Measurements from ENCODE around the gene UPF2.

Gene UPF2

DNA sequence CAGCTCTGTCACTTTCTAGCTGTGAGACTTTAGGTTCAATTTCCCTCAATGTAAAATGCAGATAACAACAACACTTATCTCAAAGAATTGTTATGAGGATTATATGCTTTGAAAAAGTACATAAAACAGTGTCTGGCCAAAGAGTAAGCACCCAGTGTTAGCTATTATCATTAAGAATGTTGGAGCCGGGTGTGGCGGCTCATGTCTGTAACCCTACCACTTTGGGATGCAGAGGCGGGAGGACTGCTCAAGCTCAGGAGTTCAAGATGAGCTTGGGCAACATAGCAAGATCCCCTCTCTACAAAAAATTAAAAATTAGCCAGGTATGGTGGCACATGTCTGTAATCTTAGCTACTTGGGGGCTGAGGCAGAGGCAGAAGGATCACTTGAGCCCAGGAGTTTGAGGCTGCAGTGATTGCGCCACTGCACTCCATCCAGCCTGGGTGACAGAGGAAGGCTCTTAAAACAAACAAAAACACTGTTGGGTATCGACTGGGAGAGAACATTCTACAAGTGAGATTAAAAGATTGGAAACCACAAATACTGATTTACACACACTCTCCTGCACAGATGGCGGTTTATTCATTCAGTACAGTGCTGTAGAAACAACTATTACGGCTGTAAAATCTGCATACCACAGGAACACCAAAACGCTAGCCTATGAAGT is 112.2 kb downstream of the UPF2 start:
- no peak for DNase-seq (ENCODE audit: insufficient read length, low spot score)
- no peak for TF ChIP-seq POLR2A (IDR thresholded peaks at IDR 0.05; ENCODE audit: low read depth, low read length)
- FAIRE-seq: no peak

DNA sequence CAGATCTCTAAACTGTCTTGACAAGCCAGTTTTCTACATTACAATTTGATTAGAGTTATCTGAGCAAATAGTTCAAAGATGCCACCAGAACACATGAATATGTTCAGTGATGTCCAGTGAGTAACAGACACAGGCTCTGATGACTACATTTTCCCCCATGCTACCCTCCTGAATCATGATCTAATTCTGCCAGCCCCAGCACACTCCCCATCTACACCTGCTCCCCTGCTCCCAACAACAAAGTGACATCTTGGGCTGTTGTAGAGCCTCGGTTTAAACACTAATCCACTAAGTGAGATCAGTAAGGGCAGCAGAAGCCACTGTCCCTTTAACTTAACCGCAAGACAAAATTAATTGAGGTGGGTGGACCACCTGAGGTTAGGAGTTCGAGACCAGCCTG is 114.9 kb downstream of the UPF2 start:
- no peak for FAIRE-seq
- TF ChIP-seq POLR2A (IDR thresholded peaks at IDR 0.05; ENCODE audit: low read depth, low read length): no peak
- no peak for DNase-seq (ENCODE audit: insufficient read length, low spot score)

DNA sequence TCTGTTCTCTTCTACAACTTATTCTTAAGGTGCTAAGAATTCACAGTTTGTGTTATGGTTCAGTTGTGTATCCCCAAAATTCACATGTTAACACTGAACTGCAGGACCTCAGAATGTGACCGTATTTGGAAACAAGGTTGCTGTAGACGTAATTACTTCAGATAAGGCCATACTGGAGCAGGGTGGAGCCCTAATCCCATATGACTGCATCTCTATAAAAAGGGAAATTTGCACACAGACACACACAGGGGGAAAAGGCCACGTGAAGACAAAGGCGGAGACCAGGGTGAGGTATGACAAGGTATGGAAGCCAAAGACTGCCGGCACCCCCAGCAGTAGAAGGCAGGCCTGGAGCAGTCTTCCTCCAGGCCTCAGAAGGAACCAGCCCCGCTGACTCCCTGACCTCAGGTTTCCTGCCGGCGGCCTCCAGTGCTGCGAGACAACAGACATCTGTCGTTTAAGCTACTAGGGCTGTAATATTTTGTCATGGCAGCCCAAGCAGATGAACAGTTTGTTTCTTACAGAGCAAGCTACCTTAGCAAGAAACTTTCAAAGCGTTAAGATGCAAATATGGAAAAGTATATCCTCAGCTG is 120.7 kb downstream of the UPF2 start:
- TF ChIP-seq POLR2A (IDR thresholded peaks at IDR 0.05; ENCODE audit: low read depth, low read length): no peak
- DNase-seq (ENCODE audit: insufficient read length, low spot score) (no peak), FAIRE-seq (no peak)

DNA sequence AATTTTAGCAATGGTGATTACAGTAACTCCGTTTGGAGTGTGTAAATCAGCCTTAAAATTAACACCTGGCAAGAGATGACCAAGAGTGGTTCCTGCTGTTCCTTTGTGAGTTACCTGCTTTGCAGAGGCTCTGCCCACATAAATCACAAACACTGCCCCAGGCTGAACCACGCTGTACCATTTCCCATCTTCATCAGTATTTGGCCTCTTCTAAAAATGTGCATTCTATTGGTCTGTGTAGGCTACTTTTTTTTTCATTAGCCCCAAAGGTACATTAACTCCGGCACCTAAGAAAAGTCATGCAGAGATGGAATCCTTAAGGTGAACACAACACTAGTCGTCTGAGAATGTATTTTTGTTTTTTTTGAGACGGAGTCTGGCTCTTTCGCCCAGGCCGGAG is 123.3 kb downstream of the UPF2 start:
- TF ChIP-seq POLR2A (IDR thresholded peaks at IDR 0.05; ENCODE audit: low read depth, low read length): no peak
- DNase-seq (ENCODE audit: insufficient read length, low spot score) (no peak), FAIRE-seq (no peak)

DNA sequence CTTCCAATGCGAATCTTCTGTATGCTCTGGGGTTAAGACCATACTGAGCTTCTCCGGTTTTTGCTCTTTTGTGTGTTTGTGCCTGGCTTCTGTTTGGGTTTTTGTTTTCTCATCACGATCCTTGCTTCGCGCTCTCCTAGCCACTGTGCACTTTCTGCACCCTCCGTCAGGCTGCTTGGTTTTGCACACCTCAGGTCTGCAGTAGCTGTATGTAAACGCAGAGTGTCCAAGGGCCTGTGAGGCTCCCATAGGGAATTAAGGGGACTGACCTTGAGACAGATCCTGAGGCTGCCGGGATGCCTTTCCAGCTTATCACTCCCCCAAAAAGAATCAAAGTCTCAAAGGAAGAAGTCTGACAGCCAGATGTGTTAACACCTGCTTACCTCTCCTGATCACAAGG is 124.2 kb downstream of the UPF2 start:
- TF ChIP-seq POLR2A (IDR thresholded peaks at IDR 0.05; ENCODE audit: low read depth, low read length): no peak
- FAIRE-seq (no peak), DNase-seq (ENCODE audit: insufficient read length, low spot score) (no peak)

DNA sequence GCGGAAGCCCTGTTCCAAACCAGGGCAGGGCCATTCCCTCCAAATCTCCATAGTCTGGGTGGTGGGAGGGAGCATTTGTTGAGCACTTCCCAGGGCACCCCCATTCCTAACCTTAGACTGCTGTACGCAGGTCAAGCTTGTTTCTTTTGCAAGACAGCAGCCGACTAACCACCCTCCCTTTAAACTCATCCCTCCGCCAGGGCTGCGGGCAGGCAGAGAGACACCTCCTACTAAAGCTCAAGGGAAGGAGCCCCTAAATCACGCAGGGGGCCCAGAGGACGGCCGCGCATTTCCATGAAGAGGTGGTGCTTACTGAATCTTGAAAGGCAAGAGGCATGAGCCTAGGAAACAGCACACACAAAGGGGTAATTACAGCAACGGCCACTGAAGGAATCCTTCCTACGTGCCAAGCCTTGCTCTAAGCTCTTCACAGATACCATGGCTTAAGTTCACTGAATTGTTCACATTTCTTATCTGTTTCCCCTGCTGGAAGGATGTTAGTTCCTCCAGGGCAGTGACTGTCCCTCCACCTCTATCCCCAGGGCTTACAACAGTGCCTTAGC is 129.4 kb downstream of the UPF2 start:
- no peak for DNase-seq (ENCODE audit: insufficient read length, low spot score)
- TF ChIP-seq POLR2A (IDR thresholded peaks at IDR 0.05; ENCODE audit: low read depth, low read length): no peak
- no peak for FAIRE-seq

DNA sequence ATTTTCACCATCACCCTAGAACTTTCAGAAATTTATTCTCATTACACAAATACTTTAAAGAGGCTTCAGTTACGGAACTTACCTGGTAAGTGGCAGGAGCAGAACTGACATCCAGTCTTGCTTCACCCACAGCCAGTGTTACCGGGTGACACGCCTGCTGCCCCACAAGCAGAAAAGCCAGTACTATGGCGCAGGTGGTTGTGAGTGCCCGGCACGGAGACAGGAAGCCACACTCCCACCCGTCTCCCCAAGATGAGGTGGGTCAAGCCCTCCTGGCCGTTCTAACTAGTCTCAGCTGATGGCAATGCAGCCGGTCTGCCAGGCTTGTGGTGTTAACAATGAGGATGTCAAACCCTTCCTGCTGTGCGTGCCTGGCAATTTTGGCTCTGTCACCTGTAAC is 132.5 kb downstream of the UPF2 start:
- DNase-seq (ENCODE audit: insufficient read length, low spot score): no peak
- no peak for TF ChIP-seq POLR2A (IDR thresholded peaks at IDR 0.05; ENCODE audit: low read depth, low read length)
- FAIRE-seq: no peak

DNA sequence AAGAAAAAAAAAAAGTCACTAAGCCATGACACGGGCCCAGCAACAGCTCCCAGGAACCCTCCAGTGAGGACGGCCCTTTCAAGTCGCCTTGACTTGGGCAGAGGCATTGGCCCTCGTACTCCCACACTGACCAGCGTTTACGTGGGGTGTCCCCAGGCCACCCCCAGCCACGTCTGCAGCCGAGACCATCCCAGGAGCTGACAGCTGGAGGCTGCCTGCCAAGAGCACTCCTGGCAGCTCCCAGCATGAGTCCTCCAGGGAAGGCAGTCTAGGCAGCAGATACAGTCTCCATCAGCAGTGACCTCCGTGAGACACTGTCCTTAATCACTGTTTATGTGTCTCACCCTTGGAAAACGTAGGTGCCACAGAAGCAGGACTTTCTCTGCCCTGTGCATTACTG is 133.0 kb downstream of the UPF2 start:
- no peak for TF ChIP-seq POLR2A (IDR thresholded peaks at IDR 0.05; ENCODE audit: low read depth, low read length)
- FAIRE-seq: no peak
- DNase-seq (ENCODE audit: insufficient read length, low spot score): no peak

DNA sequence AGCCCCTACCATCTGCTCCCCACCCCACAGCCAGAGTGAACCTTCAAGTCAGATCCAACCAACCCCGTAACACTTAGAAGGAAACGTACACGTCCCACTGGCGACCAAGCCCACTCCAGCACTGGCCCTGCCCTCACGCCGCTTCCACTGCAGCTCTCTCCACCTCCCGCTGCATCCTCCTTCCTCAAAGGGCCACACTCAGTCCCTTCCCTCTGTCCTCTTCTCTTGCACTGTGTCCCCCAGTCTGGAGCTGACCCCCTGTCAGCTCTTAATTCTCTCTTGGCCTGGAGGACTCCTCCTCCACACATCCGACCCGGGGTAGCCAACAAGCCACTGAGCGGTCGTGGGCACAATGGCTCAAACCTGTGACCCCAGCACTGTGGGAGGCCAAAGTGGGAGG is 133.6 kb downstream of the UPF2 start:
- no peak for TF ChIP-seq POLR2A (IDR thresholded peaks at IDR 0.05; ENCODE audit: low read depth, low read length)
- no peak for DNase-seq (ENCODE audit: insufficient read length, low spot score)
- no peak for FAIRE-seq

DNA sequence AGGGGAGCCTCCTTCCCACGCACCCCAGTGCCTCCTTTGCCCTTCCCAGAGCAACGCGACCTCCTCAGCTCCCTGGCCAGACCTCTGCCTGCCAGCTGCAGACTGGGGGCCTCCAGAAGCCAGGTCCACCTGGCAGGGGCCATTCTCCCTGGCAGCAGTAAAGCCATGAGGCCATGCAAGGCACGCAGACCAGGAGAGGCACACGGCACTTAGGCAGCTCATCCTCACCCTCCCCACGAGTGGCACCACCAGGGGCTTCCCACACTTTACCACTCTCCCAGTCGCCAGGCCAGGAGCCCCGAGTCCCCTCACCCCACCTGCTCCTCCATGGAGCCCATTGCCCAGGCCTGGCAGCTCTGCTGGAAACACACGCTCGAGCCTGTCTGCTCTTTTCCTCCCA is 134.1 kb downstream of the UPF2 start:
- DNase-seq (ENCODE audit: insufficient read length, low spot score): no peak
- no peak for FAIRE-seq
- no peak for TF ChIP-seq POLR2A (IDR thresholded peaks at IDR 0.05; ENCODE audit: low read depth, low read length)

DNA sequence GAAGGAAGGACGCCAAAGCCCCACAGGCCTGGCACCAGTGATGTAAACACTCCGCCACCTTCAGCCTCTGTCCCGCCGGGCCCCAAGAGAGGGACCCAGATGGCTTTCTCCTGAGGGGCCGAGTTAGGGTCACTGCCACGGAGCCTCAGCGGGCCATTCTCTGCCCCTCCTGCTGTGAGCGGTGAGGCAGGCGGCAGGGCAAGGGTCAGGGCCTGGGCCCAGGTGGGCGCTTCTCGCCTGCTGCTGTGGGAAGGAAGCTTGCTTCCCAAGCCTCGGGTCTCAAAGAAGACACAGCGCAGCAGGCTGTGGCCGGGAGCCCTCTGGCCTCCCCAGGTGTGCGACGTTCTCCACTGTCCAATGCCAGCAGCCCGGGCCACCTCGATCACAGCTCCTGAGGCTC is 134.7 kb downstream of the UPF2 start:
- no peak for FAIRE-seq
- no peak for TF ChIP-seq POLR2A (IDR thresholded peaks at IDR 0.05; ENCODE audit: low read depth, low read length)
- no peak for DNase-seq (ENCODE audit: insufficient read length, low spot score)

DNA sequence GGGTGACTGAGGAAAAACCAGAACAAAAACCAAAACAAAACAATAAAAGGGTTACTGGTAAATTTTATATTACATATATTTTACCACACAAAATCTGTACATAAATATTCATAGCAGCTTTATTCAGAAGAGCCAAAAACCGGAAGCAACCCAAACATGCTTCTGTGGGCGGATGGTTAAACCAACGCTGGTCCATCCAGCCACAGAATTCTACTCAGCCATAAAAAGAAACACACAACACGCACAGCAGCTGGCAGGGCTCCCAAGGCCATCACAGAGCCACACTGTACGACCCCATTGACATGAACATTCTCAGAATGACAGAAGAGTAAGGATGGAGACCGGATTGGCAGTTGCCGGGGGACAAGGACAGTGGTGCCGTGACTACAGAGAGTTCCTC is 135.9 kb downstream of the UPF2 start:
- DNase-seq (ENCODE audit: insufficient read length, low spot score) (no peak), FAIRE-seq (no peak)
- TF ChIP-seq POLR2A (IDR thresholded peaks at IDR 0.05; ENCODE audit: low read depth, low read length): no peak

DNA sequence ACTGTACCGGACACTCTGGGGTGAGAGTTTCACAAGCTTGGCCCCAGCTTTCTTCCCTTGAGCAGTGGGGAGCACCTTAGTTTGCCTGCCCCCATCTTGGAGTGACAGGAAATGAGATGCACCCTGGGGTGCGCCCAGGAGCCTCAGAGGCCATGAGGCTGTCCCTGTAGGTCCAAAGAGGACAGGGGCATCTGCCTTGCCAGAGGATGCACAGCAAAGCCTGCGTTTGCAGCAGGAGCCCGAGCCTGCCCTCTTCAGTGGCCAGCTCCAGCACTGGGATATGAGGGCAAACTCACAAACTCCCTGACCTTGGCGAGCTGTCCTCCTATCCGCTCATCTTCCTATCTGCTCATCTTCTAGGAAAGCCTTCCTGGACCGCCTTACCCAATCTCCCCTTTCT is 140.0 kb downstream of the UPF2 start:
- DNase-seq (ENCODE audit: insufficient read length, low spot score): no peak
- TF ChIP-seq POLR2A (IDR thresholded peaks at IDR 0.05; ENCODE audit: low read depth, low read length): no peak
- no peak for FAIRE-seq

DNA sequence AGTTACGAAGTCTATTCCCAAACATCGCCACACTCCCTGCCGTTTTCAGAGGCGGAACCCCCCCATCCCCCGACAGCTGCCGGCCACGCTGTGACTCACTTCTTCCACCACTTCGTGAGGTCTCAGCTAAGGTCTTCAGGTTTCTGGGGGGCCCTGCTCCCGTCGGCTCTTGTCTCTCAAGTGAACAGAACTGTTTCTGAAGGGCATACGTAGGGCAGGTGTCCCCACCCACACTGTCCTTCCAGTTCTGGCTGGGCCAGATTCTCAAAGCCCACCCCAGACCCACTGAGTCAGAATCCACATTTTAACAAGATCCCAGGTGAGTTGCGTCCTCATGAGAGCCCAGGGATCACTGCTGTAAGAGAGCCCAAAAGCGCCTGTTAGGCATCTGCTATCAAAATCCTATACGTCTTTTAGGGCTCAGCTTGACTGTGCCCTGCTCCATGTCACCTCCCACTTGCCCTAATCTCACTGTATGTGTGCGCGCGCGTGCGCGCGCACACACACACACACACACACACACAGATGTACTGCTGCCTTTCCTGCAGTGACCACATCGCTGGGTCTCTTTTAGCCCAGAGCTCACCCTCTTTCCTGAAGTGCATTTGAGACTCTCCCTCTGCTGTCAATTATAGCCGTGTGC is 140.7 kb downstream of the UPF2 start:
- DNase-seq (ENCODE audit: insufficient read length, low spot score): no peak
- no peak for FAIRE-seq
- TF ChIP-seq POLR2A (IDR thresholded peaks at IDR 0.05; ENCODE audit: low read depth, low read length): no peak

DNA sequence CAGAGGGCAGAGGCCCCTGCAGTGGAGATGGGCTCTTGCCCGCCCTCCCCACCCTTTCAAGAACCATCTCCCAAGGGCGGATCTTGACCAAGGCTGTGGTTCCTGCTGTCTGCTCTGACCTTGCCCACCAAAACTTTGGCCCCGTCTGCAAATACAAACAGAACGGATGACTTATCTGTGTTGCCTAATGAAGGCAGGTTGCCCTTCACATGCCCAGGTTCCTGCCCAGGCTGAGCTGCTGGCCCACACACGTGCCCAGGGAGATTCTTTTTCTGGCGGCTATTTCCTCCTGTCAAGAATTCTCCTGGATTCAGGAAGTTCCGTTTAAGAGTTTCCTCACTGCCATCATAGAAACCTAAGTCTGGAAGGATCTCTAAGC is 141.2 kb downstream of the UPF2 start:
- DNase-seq (ENCODE audit: insufficient read length, low spot score): no peak
- FAIRE-seq: no peak
- TF ChIP-seq POLR2A (IDR thresholded peaks at IDR 0.05; ENCODE audit: low read depth, low read length): no peak
